ENCODE measurements around the gene NR3C1.

Gene NR3C1

DNA sequence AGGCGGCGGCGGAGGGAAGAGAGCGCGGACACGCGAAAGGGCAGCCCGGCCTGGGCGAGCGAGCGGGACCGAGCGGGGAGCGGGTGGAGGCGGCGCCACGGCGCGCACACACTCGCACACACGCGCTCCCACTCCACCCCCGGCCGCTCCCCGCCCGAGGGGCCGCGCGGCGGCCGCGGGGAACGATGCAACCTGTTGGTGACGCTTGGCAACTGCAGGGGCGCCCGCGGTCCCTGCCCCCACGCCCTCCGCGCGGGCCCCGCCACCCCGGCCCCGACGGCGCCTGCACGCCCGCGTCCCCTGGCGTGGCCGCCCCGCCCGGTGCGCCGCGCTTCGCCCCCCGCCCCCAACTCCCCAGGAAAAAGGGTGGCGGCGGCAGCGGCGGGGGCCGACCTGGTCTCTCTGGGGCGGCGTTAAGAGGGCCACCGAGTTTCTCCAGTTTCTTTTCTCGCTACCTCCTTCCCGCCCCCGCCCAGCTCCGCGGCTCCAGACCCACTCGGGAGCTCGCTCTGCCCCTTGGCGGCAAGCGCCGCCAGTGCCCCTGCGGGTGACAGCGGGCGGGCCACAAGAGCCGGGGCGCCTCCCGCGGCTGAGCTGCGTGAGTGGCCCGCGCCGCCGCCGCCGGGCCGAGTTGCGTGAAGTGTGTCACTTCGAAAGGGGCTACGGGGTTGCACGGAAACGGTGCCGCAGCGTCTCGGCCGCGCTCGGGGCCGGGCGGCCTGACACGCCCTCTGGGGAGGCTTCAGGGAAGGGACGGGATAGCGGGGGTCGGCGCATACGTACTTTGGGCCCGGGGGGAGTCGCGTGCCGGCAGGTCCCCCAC is at the start of gene NR3C1:
NR3C1 (minus strand) TSS at position 94 of the 823 bp plus-strand sequence. CDS start 2,847 bp downstream, outside the sequence.
- ChIA-PET CTCF (interaction anchor here (0.6 to 2.7 kb wide), 36 partner anchors 10 to 780 kb away, joined by 3 to 30 read pairs (median 3); no protein-coding TSS in a partner anchor), POLR2A (interaction anchor here (0.6 to 1.5 kb wide), 15 partner anchors 105 to 485 kb away, joined by 3 to 8 read pairs (median 3); no protein-coding TSS in a partner anchor)
- H3K4me3 ChIP-seq (ENCODE audit: low read depth, low read length): peak within 1 kb of the TSS; percentile 80
- TF ChIP-seq, protein P1, sequence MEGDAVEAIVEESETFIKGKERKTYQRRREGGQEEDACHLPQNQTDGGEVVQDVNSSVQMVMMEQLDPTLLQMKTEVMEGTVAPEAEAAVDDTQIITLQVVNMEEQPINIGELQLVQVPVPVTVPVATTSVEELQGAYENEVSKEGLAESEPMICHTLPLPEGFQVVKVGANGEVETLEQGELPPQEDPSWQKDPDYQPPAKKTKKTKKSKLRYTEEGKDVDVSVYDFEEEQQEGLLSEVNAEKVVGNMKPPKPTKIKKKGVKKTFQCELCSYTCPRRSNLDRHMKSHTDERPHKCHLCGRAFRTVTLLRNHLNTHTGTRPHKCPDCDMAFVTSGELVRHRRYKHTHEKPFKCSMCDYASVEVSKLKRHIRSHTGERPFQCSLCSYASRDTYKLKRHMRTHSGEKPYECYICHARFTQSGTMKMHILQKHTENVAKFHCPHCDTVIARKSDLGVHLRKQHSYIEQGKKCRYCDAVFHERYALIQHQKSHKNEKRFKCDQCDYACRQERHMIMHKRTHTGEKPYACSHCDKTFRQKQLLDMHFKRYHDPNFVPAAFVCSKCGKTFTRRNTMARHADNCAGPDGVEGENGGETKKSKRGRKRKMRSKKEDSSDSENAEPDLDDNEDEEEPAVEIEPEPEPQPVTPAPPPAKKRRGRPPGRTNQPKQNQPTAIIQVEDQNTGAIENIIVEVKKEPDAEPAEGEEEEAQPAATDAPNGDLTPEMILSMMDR (IDR thresholded peaks at IDR 0.05; ENCODE audit: insufficient read depth, low read length, missing control alignments): peak; percentile 75
- DNase-seq (ENCODE audit: low read depth, low spot score): no peak

DNA sequence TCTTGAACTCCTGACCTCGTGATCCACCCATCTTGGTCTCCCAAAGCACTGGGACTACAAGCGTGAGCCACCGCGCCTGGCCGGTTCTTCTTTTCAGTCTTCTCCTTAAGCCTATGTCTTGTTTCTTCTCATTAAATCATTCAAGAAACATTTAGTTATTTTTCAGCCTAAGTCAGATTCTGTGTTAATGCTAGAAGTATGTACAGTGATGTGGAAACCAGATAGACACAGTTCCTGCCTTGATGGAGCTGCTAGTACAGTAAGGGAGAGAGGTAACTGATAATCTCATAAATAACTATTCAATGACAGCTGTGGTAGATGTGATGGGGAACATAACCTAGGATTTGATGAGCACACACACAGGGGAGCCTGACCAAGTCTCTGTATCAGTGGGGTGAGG is 46.3 kb upstream of the NR3C1 start:
- POLR2A ChIA-PET: interaction anchor here (0.6 kb wide), 2 partner anchors 68 to 173 kb away, joined by 3 read pairs; no protein-coding TSS in a partner anchor
- TF ChIP-seq, protein P1 (IDR thresholded peaks at IDR 0.05; ENCODE audit: insufficient read depth, low read length, missing control alignments): no peak
- no peak for DNase-seq (ENCODE audit: low read depth, low spot score)
- CTCF ChIA-PET: interaction anchor here (1.5 kb wide), 1 partner anchor 11 kb away, joined by 4 read pairs; no protein-coding TSS in a partner anchor
- no peak overlapping the region for H3K4me3 ChIP-seq (ENCODE audit: low read depth, low read length)

- TF ChIP-seq, protein P1 (IDR thresholded peaks at IDR 0.05; ENCODE audit: insufficient read depth, low read length, missing control alignments): no peak
- H3K4me3 ChIP-seq (ENCODE audit: low read depth, low read length): no peak overlapping the region
- POLR2A ChIA-PET: no interaction called here
- no peak for DNase-seq (ENCODE audit: low read depth, low spot score)
- CTCF ChIA-PET: no interaction called here
These were observed 45.0 kb upstream of the NR3C1 start for GRCh38 chr5:143448518-143448917.

GRCh38 chr5:143447983-143448382 is 44.5 kb upstream of the NR3C1 start:
- no peak overlapping the region for H3K4me3 ChIP-seq (ENCODE audit: low read depth, low read length)
- ChIA-PET POLR2A (no interaction called here), CTCF (no interaction called here)
- TF ChIP-seq, protein P1 (IDR thresholded peaks at IDR 0.05; ENCODE audit: insufficient read depth, low read length, missing control alignments): no peak
- DNase-seq (ENCODE audit: low read depth, low spot score): no peak

- ChIA-PET POLR2A (no interaction called here), CTCF (no interaction called here)
- H3K4me3 ChIP-seq (ENCODE audit: low read depth, low read length): no peak overlapping the region
- TF ChIP-seq, protein P1 (IDR thresholded peaks at IDR 0.05; ENCODE audit: insufficient read depth, low read length, missing control alignments): no peak
- no peak for DNase-seq (ENCODE audit: low read depth, low spot score)
These were observed 43.2 kb upstream of the NR3C1 start for GRCh38 chr5:143446535-143447226.

- DNase-seq (ENCODE audit: low read depth, low spot score): no peak
- CTCF ChIA-PET: interaction anchor here (0.9 kb wide), 1 partner anchor 12 kb away, joined by 4 read pairs; no protein-coding TSS in a partner anchor
- TF ChIP-seq, protein P1 (IDR thresholded peaks at IDR 0.05; ENCODE audit: insufficient read depth, low read length, missing control alignments): no peak
- POLR2A ChIA-PET: no interaction called here
- H3K4me3 ChIP-seq (ENCODE audit: low read depth, low read length): no peak overlapping the region
These were observed 42.3 kb upstream of the NR3C1 start for GRCh38 chr5:143445776-143446175.

Data from AG04449 (cell line).